H9 (cell line): ENCODE results near the gene FXYD7. TPM values are rescaled to one million over a fixed set of nuclear protein-coding genes. Genes with fewer than 3 reads are reported as not detected.

Experiments used
- DNase-seq: peaks from one replicate; pipeline ENCODE4 v3.0.0-alpha.2; 2017
- H2AFZ ChIP-seq: one replicate; pipeline ENCODE4 v1.6.1; 2013; ENCODE audit warnings: mild to moderate bottlenecking, low read length, control low read depth, moderate library complexity
- H2AK5ac ChIP-seq: 2 replicates; pipeline ENCODE4 v1.6.1; 2013; ENCODE audit warnings: low read length, control low read depth, mixed read lengths; ENCODE audit not compliant: insufficient read length
- H2BK120ac ChIP-seq: one replicate; pipeline ENCODE4 v1.6.1; 2013; ENCODE audit warnings: low read depth, mild to moderate bottlenecking, low read length, control low read depth, inconsistent platforms; ENCODE audit not compliant: poor library complexity, severe bottlenecking
- H2BK12ac ChIP-seq: 2 replicates; pipeline ENCODE4 v1.6.1; 2013; ENCODE audit warnings: low read length, control low read depth, mixed read lengths, low read depth; ENCODE audit not compliant: insufficient read length
- H2BK15ac ChIP-seq: 2 replicates; pipeline ENCODE4 v1.6.1; 2013; ENCODE audit warnings: low read depth, low read length, control low read depth
- H2BK20ac ChIP-seq: one replicate; pipeline ENCODE4 v1.6.1; 2013; ENCODE audit warnings: low read depth, mild to moderate bottlenecking, low read length, control low read depth, inconsistent platforms; ENCODE audit not compliant: poor library complexity, severe bottlenecking
- H2BK5ac ChIP-seq: 2 replicates; pipeline ENCODE4 v1.6.1; 2013; ENCODE audit warnings: low read length, control low read depth, mixed read lengths; ENCODE audit not compliant: insufficient read length
- H3K14ac ChIP-seq: 2 replicates; pipeline ENCODE4 v1.6.1; 2013; ENCODE audit warnings: low read length, control low read depth; ENCODE audit not compliant: insufficient read depth
- H3K18ac ChIP-seq: 2 replicates; pipeline ENCODE4 v1.6.1; 2013; ENCODE audit warnings: low read depth, mild to moderate bottlenecking, mixed read lengths, low read length, control low read depth; ENCODE audit not compliant: insufficient read length
- H3K23ac ChIP-seq: 2 replicates; pipeline ENCODE4 v1.6.1; 2013; ENCODE audit warnings: low read length, control low read depth, mixed read lengths, low read depth; ENCODE audit not compliant: insufficient read length
- H3K23me2 ChIP-seq: 2 replicates; pipeline ENCODE4 v1.6.1; 2013; ENCODE audit warnings: low read depth, mild to moderate bottlenecking, mixed read lengths, low read length, control low read depth; ENCODE audit not compliant: insufficient read length, poor library complexity, severe bottlenecking
- H3K27ac ChIP-seq: 2 replicates; pipeline ENCODE4 v1.5.1; 2013; ENCODE audit warnings: low read length, control low read depth, mixed read lengths, low read depth; ENCODE audit not compliant: insufficient read length
- H3K27me3 ChIP-seq: 2 replicates; pipeline ENCODE4 v1.6.1; 2013; ENCODE audit warnings: low read length, control low read depth, inconsistent platforms; ENCODE audit not compliant: insufficient read depth
- H3K4ac ChIP-seq: 2 replicates; pipeline ENCODE4 v1.6.1; 2013; ENCODE audit warnings: low read depth, mild to moderate bottlenecking, control low read depth, inconsistent platforms, low read length, moderate library complexity
- H3K4me1 ChIP-seq: 2 replicates; pipeline ENCODE4 v1.6.1; 2013; ENCODE audit warnings: low read length, control low read depth, inconsistent platforms; ENCODE audit not compliant: insufficient read depth
- H3K4me2 ChIP-seq: 2 replicates; pipeline ENCODE4 v1.6.1; 2013; ENCODE audit warnings: low read length, control low read depth, mixed read lengths; ENCODE audit not compliant: insufficient read length, insufficient read depth
- H3K56ac ChIP-seq: 2 replicates; pipeline ENCODE4 v1.6.1; 2013; ENCODE audit warnings: low read depth, mild to moderate bottlenecking, mixed read lengths, low read length, control low read depth; ENCODE audit not compliant: insufficient read length
- H3K79me1 ChIP-seq: 2 replicates; pipeline ENCODE4 v1.6.1; 2013; ENCODE audit warnings: low read depth, mild to moderate bottlenecking, moderate library complexity, low read length, control low read depth, inconsistent platforms; ENCODE audit not compliant: insufficient read depth, poor library complexity, severe bottlenecking
- H3K79me2 ChIP-seq: 2 replicates; pipeline ENCODE4 v1.6.1; 2013; ENCODE audit warnings: low read length, control low read depth, inconsistent platforms; ENCODE audit not compliant: insufficient read depth
- H3K9ac ChIP-seq: 2 replicates; pipeline ENCODE4 v1.6.1; 2013; ENCODE audit warnings: low read length, control low read depth, mixed read lengths; ENCODE audit not compliant: insufficient read length; ENCODE audit errors: extremely low read depth
- H3K9me3 ChIP-seq: one replicate; pipeline ENCODE4 v1.6.1; 2013; ENCODE audit warnings: low read depth, low read length, inconsistent platforms; ENCODE audit not compliant: control insufficient read depth
- H3T11ph ChIP-seq: one replicate; pipeline ENCODE4 v1.6.1; 2013; ENCODE audit warnings: mild to moderate bottlenecking, low read length, control low read depth, inconsistent platforms
- H4K20me1 ChIP-seq: one replicate; pipeline ENCODE4 v1.6.1; 2013; ENCODE audit not compliant: control insufficient read depth, insufficient read length, insufficient read depth
- H4K5ac ChIP-seq: 2 replicates; pipeline ENCODE4 v1.6.1; 2013; ENCODE audit warnings: low read depth, mild to moderate bottlenecking, mixed read lengths, low read length, control low read depth; ENCODE audit not compliant: insufficient read length
- H4K8ac ChIP-seq: replicated peaks from 2 replicates; pipeline ENCODE4 v1.6.1; 2013; ENCODE audit warnings: low read length, control low read depth, mixed read lengths, low read depth; ENCODE audit not compliant: insufficient read length
- H4K91ac ChIP-seq: 2 replicates; pipeline ENCODE4 v1.6.1; 2013; ENCODE audit warnings: low read depth, mild to moderate bottlenecking, moderate library complexity, mixed read lengths, low read length, control low read depth; ENCODE audit not compliant: insufficient read length
- H3K27ac Mint-ChIP-seq, 3 experiments: 2 replicates in 2 of 3; 3 replicates in 1 of 3; pipeline ENCODE4 v1.8.0; 2020 to 2021; ENCODE audit warnings: mixed read lengths in 3 of 3, mild to moderate bottlenecking in 1 of 3, moderate library complexity in 1 of 3
- H3K27me3 Mint-ChIP-seq: 2 replicates; pipeline ENCODE4 v1.8.0; 2021; ENCODE audit warnings: low read depth, mild to moderate bottlenecking, moderate library complexity, mixed read lengths
- H3K36me3 Mint-ChIP-seq, 3 experiments: 2 replicates in 2 of 3; 3 replicates in 1 of 3; pipeline ENCODE4 v1.8.0; 2020 to 2021; ENCODE audit warnings: low read depth in 3 of 3, mixed read lengths in 3 of 3; ENCODE audit not compliant: insufficient read depth in 1 of 3
- H3K4me1 Mint-ChIP-seq, 2 experiments: 2 replicates each; pipeline ENCODE4 v1.8.0; 2020; ENCODE audit warnings: mixed read lengths in 2 of 2
- H3K4me3 Mint-ChIP-seq, 2 experiments: 2 replicates in 1 of 2; 3 replicates in 1 of 2; pipeline ENCODE4 v1.8.0; 2020 to 2021; ENCODE audit warnings: mild to moderate bottlenecking in 2 of 2, mixed read lengths in 2 of 2, moderate library complexity in 1 of 2
- H3K9me3 Mint-ChIP-seq, 2 experiments: 2 replicates in 1 of 2; 3 replicates in 1 of 2; pipeline ENCODE4 v1.8.0; 2020; ENCODE audit warnings: mild to moderate bottlenecking in 2 of 2, mixed read lengths in 2 of 2, moderate library complexity in 1 of 2
- CTCF ChIP-seq: fragments of 200-600 bp; sonication (generic); conservative IDR thresholded peaks from 3 replicates; pipeline ENCODE4 v1.8.0; 2021; ENCODE audit warnings: antibody characterized with exemption, mild to moderate bottlenecking
- WGBS: extraction: QIAGEN DNeasy Blood & Tissue Kit; methylation state at CpG from one replicate; pipeline ENCODE4 v1.1.7; 2013; ENCODE audit warnings: missing lambda C conversion rate, low lambda C conversion rate, mixed read lengths; ENCODE audit not compliant: insufficient read length; ENCODE audit errors: extremely low coverage; 5-methylcytosine and 5-hydroxymethylcytosine counted together
- total RNA-seq: library from RNA; stranded (reverse); gene quantifications from 2 replicates; pipeline ENCODE4 v1.2.1, GENCODE V29; 2021

The FXYD7 gene
- total RNA-seq, 1 experiment from 2014 or later, result 9.0 TPM

- Mint-ChIP-seq H3K4me1 (peaks cover 18 to 22% of the 10 kb centered on the region in 2 experiments), H3K36me3 (no peaks in the 10 kb centered on the region), H3K4me3 (no peak overlapping the region), H3K27ac (no peak overlapping the region), H3K9me3 (no peaks in the 10 kb centered on the region), H3K27me3 (peaks cover 3% of the 10 kb centered on the region)
- H3K9me3 ChIP-seq, result no peaks in the 10 kb centered on the region
- H3K27ac ChIP-seq, result no peak overlapping the region
- H3K27me3 ChIP-seq, result no peaks in the 10 kb centered on the region
- H3K9ac ChIP-seq, result no peak overlapping the region
- H2BK120ac ChIP-seq, result no peak overlapping the region
- no peak overlapping the region for H3T11ph ChIP-seq
- H3K4me1 ChIP-seq, result no peaks in the 10 kb centered on the region
- no peaks in the 10 kb centered on the region for H4K20me1 ChIP-seq
- H3K79me1 ChIP-seq, result no peaks in the 10 kb centered on the region
- H3K4ac ChIP-seq, result no peak overlapping the region
- H3K18ac ChIP-seq, result no peak overlapping the region
- H3K79me2 ChIP-seq, result no peaks in the 10 kb centered on the region
- no peak overlapping the region for H4K8ac ChIP-seq
- no peak overlapping the region for H3K4me2 ChIP-seq
- no peak overlapping the region for H2BK15ac ChIP-seq
- DNase-seq, result no peak
- H3K23ac ChIP-seq, result no peak overlapping the region
- no peak overlapping the region for H3K14ac ChIP-seq
- no peak overlapping the region for H3K56ac ChIP-seq
- no peak for TF ChIP-seq CTCF
- WGBS, result no CpG with 5 or more reads among the region's 4 CpGs
- H3K23me2 ChIP-seq, result no peaks in the 10 kb centered on the region
- H2AFZ ChIP-seq, result no peak overlapping the region
- H4K5ac ChIP-seq, result no peak overlapping the region
- H2BK20ac ChIP-seq, result no peak overlapping the region
- no peak overlapping the region for H2BK5ac ChIP-seq
- no peak overlapping the region for H2BK12ac ChIP-seq
- no peak overlapping the region for H4K91ac ChIP-seq
- H2AK5ac ChIP-seq, result no peak overlapping the region
Observed at GRCh38 chr19:35094656-35095055, 48.4 kb upstream of the FXYD7 start.
